HG02763 (cell line): ENCODE results near the gene PTMS.
"Not testable (repeated sequence)": the region's sequence is repeated elsewhere in the genome, so short reads cannot be mapped to it uniquely, and the experiment has no call there.

Source experiments
- ATAC-seq: cut with Tn5 transposase; IDR thresholded peaks from one replicate; pipeline ENCODE4 v1.9.1; 2021; ENCODE audit warnings: mild to moderate bottlenecking, moderate library complexity; ENCODE audit not compliant: unreplicated experiment

The PTMS gene, protein sequence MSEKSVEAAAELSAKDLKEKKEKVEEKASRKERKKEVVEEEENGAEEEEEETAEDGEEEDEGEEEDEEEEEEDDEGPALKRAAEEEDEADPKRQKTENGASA

DNA sequence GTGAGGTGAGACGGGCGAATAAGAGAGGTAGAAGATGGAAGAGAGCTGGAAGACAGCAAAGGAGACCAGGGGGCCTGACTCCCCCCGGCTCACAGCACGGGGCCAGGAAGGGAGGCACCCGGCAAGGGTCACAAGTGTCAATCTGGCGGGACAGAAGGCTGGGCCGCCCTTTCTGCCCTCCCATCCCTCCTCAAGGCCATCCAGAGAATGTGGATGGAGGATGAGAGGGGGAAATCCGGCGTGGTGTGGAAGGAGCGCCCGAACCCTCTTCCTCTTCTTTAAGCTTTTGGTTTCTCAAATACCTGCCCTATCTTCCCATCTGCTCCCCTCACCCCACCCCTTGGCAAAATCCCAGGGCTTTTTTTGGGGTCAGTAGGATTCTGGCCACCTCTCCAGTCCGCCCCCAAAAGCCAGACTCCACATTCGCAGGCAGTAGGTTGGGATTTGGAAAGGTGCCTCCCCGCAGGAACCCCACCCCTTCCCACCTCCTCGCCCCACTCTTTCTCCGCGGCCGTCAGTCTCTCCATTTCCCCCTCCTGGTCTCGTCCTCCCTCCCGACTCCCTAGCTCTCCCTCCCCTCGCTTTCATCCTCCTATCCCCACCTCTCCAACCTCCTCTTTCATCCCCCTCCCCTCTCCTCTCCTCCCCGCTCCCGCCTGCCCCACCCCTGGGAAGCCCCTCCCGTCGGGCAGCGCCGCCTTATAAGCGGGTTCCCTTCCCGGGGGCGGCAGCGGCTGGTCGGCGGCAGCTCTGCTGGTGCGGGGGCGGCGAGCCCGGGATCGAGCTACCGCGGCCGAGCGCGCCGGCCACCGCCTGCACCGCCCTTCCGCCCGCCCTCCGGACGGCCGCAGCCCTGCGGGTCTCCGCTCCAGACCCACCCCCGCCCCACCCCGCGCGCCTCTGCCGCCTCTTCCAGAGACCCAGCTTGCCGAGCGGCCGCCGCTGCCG is at the start of gene PTMS:
PTMS (plus strand) TSS at position 730 of the 948 bp plus-strand sequence. CDS start 343 bp downstream, outside the sequence.
- peak; percentile 25 for ATAC-seq

DNA sequence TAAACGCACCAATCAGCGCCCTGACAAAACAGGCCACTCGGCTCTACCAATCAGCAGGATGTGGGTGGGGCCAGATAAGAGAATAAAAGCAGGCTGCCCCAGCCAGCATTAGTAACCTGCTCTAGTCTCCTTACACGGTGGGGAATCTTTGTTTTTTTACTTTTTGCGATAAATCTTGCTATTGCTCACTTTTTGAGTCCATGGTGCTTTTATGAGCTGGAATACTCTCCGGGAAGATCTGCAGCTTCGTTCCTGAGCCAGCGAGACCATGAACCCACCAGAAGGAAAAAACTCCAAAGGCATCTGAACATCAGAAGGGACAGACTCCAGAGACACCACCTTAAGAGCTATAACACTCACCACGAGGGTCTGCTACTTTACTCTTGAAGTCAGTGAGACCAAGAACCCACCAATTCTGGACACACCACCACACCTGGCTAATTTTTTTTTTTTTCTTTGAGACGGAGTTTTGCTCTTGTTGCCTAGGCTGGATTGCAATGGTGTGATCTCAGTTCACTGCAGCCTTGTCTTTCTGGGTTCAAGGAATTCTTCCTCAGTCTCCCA is 49.2 kb upstream of the PTMS start:
- no peak for ATAC-seq

DNA sequence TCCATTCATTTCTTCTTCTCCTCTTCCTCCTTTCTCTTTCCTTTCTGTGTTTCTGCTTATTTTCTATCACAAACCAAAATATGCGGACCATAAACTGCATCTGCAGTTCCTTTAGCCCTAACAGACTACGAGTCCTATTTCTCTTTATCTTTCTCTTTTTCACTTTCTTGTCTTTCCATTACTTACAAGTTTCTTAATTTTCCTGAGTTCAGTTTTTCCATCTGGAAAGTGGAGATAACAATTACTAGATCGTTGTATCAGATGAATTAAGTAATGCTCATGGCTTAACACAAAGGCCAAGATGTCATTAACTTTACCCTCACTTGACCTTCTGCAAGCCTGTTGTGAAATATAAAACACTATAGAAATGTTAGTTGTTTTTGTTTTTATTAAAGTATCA is 43.3 kb upstream of the PTMS start:
- no peak for ATAC-seq

DNA sequence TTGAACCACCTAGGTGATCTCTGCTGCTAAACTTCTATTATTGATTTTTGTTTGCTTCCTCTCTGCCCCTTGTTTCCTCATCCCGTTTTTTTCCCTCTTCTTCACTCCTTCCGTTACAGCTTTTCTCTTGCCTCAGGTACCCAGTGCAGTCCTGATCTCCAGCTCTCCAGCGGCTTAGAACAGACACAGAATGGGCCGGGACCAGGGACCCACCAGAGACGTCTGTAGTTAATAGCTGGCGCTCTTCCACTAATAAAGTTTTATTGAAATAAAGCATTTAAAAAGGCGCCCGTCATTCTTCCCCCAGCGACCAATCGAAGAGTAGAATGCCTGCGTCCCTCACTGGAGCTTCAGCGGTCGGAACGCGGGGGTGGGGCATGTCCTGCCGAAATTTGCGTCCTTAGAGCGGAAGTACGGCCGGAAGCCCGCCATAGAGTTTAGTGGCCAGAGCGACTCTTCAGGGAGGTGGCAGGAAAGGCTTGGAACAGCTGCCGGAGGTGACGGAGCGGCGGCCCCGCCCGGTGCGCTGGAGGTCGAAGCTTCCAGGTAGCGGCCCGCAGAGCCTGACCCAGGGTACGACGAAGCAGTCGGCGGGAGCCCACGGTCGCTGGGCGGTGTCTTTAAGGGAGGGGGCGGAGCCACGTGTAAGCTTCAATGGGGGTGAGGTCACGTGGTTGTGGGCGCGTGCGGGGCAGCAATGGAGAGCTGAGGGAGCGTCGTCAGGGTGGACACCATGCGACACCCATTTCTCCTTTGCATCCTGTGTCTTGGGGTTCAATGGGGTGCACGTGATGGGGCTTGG is 42.4 kb upstream of the PTMS start, which contains the start of gene COPS7A:
COPS7A (plus strand) TSS at position 440 of the 802 bp plus-strand sequence. CDS start 611 bp downstream, outside the sequence.
- peak; percentile 95 for ATAC-seq

DNA sequence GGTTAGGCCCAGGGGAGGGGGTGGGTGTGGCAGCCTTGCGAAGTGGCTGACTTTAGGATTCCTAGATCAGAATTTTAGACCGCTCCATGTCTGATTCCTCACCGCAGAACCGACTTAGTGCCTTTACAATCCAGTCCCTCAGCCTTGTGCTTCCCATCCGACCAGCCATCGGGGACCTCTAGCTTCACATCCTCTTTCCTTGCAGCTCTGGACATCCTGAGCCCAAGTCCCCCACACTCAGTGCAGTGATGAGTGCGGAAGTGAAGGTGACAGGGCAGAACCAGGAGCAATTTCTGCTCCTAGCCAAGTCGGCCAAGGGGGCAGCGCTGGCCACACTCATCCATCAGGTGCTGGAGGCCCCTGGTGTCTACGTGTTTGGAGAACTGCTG is 41.8 kb upstream of the PTMS start:
- ATAC-seq: peak; percentile 5

DNA sequence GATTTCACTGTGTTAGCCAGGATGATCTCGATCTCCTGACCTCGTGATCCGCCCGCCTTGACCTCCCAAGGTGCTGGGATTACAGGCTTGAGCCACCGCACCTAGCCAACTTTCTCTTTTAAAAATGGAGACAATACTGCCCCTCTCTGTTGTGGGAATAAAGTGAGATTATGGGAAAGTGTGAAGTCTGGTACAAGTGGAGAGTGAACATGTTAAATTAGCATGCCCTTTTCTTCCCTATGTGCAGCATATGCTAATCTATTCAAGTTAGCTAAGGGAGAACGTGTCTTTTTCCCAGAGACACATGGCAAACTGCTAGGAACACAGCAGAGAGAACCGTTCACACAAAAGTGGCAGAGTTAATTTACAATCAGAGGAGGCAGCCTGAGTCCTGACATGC is 40.8 kb upstream of the PTMS start:
- no peak for ATAC-seq

DNA sequence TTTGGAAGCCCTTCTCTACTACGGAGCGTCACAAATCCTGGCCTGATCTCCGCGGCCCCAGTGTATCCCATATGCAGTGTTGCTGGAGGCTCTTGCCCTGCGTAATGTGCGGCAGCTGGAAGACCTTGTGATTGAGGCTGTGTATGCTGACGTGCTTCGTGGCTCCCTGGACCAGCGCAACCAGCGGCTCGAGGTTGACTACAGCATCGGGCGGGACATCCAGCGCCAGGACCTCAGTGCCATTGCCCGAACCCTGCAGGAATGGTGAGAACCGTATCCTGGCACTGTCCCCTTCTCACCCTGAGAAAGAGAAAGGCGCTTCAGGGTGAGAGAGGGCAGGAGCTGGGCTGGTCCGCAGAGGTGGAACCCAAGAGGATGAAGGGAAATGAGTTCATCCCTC is 37.0 kb upstream of the PTMS start:
- ATAC-seq: no peak

DNA sequence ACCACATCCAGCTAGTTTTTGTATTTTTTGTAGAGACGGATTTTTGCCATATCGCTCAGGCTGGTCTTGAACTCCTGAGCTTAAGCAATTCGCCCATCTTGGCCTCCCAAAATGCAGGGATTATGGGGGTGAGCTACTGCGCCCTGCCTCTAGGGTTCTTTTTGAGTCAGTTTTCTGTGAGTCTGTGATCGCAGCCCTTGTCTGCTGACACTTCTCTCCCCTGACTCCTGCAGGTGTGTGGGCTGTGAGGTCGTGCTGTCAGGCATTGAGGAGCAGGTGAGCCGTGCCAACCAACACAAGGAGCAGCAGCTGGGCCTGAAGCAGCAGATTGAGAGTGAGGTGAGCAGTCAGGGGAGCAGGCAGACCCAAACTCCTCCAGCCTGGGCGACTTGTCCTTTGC is 36.0 kb upstream of the PTMS start:
- ATAC-seq: no peak

DNA sequence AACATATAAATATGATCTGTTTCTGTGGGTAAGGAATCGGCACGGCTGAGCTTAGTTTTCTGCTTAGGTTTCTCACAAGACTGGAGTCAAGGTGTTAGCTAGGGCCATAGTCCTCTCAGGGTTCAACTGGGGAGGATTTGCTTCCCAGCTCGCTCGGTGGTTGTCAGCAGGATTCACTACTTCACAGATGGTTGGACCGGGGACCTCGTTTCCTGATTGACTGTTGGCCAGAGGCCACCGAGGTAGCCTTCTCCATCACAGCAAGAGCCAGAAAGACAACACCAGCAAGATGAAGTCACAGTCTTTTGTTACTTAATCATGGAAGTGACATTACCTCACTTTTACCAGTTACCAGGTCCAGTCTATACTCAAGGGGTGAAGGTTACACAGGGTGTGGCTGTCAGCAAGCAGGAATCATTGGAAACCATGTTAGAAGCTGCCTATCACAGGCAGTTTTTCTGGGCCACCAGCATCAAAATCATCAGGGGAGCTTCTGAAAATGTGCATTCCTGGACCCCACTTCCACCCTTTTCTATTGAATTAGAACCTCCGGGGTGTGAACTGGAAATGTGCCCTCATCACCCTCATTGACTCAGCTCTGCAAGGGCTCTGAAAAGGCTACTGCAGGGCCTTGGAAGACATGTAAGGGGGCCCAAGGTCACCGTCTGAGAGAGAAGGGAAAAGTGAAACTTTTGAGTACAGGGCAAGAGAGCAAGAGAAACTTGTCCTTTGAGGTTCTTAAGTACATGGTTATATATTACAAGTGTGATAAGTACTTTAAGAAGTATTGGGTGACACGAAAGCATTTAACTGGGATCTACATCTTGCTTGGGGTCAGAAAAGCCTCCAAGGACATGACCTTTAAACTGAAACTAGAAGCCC is 31.4 kb upstream of the PTMS start:
- no peak for ATAC-seq

DNA sequence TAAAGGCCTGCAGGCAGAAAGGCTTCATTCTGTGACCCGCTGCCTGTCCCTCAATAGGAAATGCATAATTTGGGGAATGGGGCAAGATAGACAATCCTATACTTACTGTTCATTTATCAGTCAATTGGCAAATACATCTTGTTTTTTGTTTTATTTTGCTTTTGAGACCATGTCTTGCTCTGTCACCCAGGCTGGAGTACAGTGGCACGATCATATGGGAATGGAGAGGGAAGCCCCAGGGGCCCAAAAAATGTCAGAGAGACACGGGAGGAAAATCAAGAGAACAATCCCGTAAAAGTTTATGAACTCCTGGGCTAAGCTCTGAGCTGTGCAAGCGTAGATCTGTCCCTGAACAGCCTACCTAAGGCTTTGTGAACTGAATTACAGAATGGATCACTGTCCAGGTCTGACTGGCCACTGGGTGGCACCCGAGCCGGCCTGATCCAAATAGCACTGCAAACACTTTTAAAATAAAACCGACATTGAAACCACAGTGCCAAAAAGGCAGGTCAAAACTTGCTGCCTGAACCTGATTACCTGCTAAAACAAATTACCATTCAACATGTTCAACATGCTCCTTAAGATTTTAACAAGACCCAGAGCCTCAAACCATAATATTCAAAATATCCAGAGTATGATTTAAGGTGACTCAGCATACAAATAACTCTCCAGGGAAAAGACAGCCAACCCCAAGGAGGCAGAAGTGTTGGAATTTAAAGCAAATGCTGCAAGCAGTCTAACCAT is 30.5 kb upstream of the PTMS start:
- ATAC-seq: no peak

DNA sequence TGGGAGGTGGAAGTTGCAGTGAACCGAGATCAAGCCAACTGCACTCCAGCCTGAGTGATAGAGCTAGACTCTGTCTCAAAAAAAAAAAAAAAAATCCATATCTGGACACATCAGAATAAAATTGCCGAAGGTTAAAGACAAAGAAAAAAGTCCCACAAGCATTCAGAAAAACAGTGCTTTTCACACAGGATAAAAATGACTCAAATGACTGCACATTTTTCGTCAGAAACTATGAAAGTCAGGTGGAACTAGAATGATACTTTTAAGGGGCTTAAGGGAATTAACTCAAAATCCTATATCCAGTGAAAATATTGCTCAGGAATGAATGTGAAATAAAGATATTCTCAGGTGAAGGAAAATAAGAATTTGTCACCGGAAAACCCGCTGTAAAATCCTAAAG is 29.4 kb upstream of the PTMS start:
- ATAC-seq: no peak

DNA sequence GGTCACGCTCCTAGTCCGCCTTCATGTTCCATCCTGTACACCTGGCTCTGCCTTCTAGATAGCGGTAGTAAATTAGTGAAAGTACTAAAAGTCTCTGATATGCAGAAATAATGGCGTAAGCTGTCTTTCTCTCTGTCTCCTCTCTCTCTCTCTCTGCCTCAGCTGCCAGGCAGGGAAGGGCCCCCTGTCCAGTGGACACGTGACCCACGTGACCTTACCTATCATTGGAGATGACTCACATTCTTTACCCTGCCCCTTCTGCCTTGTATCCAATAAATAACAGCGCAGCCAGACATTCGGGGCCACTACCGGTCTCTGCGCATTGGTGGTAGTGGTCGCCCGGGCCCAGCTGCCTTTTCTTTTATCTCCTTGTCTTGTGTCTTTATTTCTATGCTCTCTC is 24.1 kb upstream of the PTMS start:
- not testable (repeated sequence) for ATAC-seq

DNA sequence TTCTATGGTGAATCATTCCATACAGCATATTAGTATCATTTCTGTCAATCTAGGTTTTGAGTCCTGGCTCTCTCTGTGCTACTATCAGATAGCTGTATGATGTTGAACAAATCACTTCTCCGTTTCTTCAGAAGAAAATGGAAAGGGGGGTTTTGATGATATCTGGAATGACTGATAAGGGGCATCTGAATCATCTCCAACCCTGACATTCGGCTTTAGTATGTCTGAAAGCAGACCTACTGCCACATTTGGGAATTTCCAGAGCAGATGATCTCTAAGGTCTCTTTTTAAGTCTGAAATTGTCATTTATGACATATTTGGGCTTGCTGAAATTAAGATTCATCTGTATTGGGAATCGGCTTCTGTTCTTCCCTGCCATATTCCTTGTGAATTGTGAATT is 23.3 kb upstream of the PTMS start:
- ATAC-seq: no peak

DNA sequence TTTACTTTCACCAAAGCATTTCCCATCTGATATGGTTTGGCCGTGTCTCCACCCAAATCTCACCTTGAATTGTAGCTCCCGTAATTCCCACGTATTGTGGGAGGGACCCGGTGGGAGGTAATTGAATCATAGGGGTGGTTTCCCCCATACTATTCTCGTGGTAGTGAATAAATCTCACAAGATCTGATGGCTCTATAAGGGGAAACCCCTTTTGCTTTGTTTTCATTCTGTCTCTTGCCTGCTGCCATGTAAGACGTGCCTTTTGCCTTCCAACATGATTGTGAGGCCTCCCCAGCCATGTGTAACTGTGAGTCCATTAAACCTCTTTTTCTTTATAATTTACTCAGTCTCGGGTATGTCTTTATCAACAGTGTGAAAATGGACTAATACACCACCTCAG is 22.9 kb upstream of the PTMS start:
- not testable (repeated sequence) for ATAC-seq

DNA sequence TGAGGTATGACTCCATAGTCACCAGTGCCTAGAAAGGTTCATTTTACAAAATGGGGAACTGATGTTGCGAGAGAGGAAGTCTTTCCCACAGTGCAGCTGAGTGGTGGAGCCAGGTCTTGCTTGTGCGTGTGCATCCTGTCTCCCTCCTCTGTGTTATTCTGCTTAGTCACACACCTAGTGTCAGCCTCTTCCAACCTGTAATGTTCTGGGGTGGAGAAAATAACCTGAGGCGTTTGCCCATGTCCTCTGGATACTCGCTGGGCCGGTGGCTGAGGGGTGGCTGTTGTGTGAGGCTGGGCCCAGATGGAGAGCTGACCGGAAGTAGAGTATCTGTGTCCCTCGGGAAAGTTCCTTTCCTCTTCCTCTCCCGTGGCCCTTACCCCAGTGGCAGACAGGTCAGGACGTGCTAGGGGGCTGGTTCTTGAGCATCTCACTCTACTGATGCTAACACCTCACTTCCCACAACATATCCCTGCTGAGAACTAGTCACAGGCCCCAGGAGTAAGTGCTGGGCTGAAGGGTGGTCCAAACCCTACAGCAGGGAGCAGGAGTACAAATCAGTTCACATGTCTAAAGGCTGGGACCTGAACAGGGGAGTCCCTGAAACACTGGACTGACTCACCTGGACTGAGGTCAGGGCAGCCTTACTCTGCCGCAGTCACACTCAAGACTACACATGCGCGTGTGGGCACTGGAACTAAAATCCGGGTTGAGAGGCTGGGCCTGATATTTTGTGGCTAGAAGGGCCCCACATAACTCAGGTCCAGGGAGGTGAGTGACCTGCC is 20.2 kb upstream of the PTMS start:
- ATAC-seq: no peak

DNA sequence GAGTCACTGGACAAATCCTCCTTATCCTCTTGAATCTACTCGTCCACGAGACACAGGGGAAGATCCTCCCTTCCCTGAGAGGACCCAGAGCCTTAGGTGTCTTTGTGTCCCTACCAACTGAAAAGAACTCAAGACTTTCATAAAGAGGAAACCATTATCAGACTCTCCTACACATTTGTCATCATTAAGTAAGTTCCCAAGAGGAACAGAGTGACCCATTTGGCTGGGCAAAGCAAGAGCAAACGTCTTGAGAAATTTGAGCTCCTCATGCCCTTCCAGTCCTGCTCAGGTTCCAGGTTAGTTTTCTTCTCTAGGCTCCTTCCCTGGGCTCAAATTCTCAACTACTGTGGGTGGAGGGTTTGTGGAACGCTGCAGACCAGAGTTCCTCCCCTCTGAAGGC is 18.9 kb upstream of the PTMS start:
- no peak for ATAC-seq

DNA sequence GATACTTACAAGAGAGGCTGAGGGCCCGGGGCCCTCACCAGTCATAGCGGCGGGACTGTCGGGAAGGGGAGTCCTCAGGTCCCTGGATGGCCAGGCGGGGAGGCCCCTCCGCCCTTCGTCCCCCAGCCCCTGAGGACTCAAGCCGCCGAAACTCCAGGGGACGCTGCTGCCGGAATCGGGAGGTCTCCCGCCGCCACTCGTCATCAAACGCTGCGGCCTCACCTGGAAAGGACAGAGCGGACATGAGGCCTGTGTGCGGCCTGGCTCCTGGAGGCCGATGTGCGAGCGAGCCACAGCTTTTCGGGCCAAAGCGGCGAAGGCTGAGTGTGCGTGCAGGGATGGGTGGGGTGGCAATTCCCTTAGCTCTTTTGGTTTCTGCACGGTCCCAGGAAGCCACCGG is 17.4 kb upstream of the PTMS start:
- ATAC-seq: no peak

DNA sequence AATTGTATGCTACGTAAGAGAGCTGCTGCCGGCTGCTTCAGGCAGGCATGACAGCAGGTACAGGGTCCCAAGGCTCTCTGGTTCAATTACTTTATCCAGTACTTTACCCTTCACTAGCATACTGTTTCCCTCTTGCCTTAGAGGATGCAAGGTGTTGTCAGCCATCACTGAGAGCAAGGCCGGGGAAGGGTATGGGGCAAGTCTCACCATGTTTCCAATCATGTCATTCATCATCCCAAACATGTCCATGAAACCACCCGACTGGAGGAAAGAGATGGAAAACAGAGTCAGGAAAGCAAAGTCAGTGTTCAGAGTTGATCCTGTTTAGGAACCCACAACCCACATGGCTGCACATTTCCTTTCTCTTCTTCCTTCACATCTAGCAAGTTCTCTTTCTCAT is 15.7 kb upstream of the PTMS start:
- ATAC-seq: no peak

DNA sequence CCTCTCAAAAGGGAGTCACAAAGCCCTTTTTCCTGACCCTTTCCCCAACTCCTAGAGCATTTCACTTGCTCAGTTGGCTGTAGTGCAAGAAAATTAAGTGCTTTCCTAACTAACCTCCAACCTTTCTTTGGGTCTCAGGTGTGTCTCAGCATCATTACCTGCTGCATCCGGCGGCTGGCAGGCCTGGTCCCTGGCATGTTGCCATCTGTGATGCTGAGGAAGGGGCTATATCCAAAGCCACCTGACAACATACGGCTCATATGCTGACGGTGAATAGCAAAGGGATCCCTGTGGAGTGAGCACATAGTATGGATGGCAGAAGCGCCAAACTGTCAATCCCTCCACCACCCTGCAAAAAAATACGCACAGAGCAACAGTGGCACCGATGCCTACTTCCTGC is 14.4 kb upstream of the PTMS start:
- no peak for ATAC-seq
